Neural progenitor cell (in vitro differentiated cells): ENCODE data around the gene FER. TPM values are rescaled to one million over a fixed set of nuclear protein-coding genes. Genes with fewer than 3 reads are reported as not detected.

Source experiments
- DNase-seq: peaks from one replicate; pipeline ENCODE4 v3.0.0-alpha.2; 2016; ENCODE audit warnings: low spot score
- H2AFZ ChIP-seq: fragments of 200-600 bp; sonication (generic); replicated peaks from 2 replicates; pipeline ENCODE4 v1.6.1; 2016; ENCODE audit warnings: antibody characterized with exemption
- H3F3A ChIP-seq: fragments of 200-600 bp; sonication (generic); 2 replicates; pipeline ENCODE4 v1.6.1; 2016; ENCODE audit warnings: antibody characterized with exemption, low read depth
- H3K27ac ChIP-seq: fragments of 200-600 bp; sonication (generic); 2 replicates; pipeline ENCODE4 v1.5.1; 2016; ENCODE audit warnings: mild to moderate bottlenecking
- H3K27me3 ChIP-seq: fragments of 200-600 bp; sonication (generic); 2 replicates; pipeline ENCODE4 v1.6.1; 2016; ENCODE audit warnings: mild to moderate bottlenecking, moderate library complexity
- H3K36me3 ChIP-seq: fragments of 200-600 bp; sonication (generic); 2 replicates; pipeline ENCODE4 v1.5.1; 2016
- H3K4me1 ChIP-seq: fragments of 200-600 bp; sonication (generic); 2 replicates; pipeline ENCODE4 v1.6.1; 2016; ENCODE audit warnings: mixed run types
- H3K4me2 ChIP-seq: fragments of 200-600 bp; sonication (generic); 2 replicates; pipeline ENCODE4 v1.6.1; 2016
- H3K4me3 ChIP-seq: fragments of 200-600 bp; sonication (generic); 2 replicates; pipeline ENCODE4 v1.5.1; 2016
- H3K79me2 ChIP-seq: fragments of 200-600 bp; sonication (generic); 2 replicates; pipeline ENCODE4 v1.6.1; 2016; ENCODE audit warnings: low read depth
- H3K9ac ChIP-seq: fragments of 200-600 bp; sonication (generic); 2 replicates; pipeline ENCODE4 v1.6.1; 2016
- H3K9me3 ChIP-seq: fragments of 200-600 bp; sonication (generic); 2 replicates; pipeline ENCODE4 v1.5.1; 2016; ENCODE audit warnings: low read depth
- H4K20me1 ChIP-seq: fragments of 200-600 bp; sonication (generic); 2 replicates; pipeline ENCODE4 v1.6.1; 2016; ENCODE audit warnings: low read depth
- H3K27ac Mint-ChIP-seq: 3 replicates; pipeline ENCODE4 v1.8.0; 2021; ENCODE audit warnings: mixed read lengths
- H3K27me3 Mint-ChIP-seq: 2 replicates; pipeline ENCODE4 v1.8.0; 2022; ENCODE audit warnings: low read depth, mild to moderate bottlenecking, inconsistent platforms, moderate library complexity, mixed read lengths; ENCODE audit not compliant: insufficient read depth
- H3K36me3 Mint-ChIP-seq: 3 replicates; pipeline ENCODE4 v1.8.0; 2021; ENCODE audit warnings: mixed read lengths
- H3K4me1 Mint-ChIP-seq: 3 replicates; pipeline ENCODE4 v1.8.0; 2021; ENCODE audit warnings: mixed read lengths
- H3K4me3 Mint-ChIP-seq: 3 replicates; pipeline ENCODE4 v1.8.0; 2021; ENCODE audit warnings: mild to moderate bottlenecking, moderate library complexity, mixed read lengths
- H3K9me3 Mint-ChIP-seq: 3 replicates; pipeline ENCODE4 v1.8.0; 2020; ENCODE audit warnings: mixed read lengths
- CTCF ChIP-seq: fragments of 200-600 bp; sonication (generic); IDR thresholded peaks from 2 replicates; pipeline ENCODE4 v1.5.1; 2017; ENCODE audit warnings: antibody characterized with exemption, mild to moderate bottlenecking
- EZH2 ChIP-seq: fragments of 200-600 bp; sonication (generic); IDR thresholded peaks from 2 replicates; pipeline ENCODE4 v1.6.1; 2017; ENCODE audit warnings: antibody characterized with exemption, mild to moderate bottlenecking, moderate library complexity
- EZH2phosphoT487 ChIP-seq: fragments of 200-600 bp; sonication (generic); IDR thresholded peaks from 2 replicates; pipeline ENCODE4 v1.6.1; 2017; ENCODE audit warnings: antibody characterized with exemption
- total RNA-seq: library from RNA; depleted of rRNA; stranded (reverse); fragments of >200 nt; gene quantifications from 2 replicates; pipeline ENCODE4 v1.2.3, GENCODE V29; 2015; ENCODE audit warnings: low replicate concordance

Gene FER
- total RNA-seq, 1 donor from 2014 or later: 25.0 TPM

- Histone ChIP-seq H3K36me3 (no peaks in the 10 kb centered on the region), H2AFZ (no peak overlapping the region), H3K4me2 (no peak overlapping the region), H4K20me1 (no peaks in the 10 kb centered on the region), H3K9me3 (no peaks in the 10 kb centered on the region), H3K4me3 (no peak overlapping the region), H3K27ac (no peak overlapping the region), H3F3A (no peaks in the 10 kb centered on the region), H3K9ac (no peak overlapping the region), H3K79me2 (no peaks in the 10 kb centered on the region), H3K4me1 (no peaks in the 10 kb centered on the region), H3K27me3 (no peaks in the 10 kb centered on the region)
- TF ChIP-seq EZH2 (no peak), EZH2phosphoT487 (no peak), CTCF (no peak)
- H3K36me3 Mint-ChIP-seq: no peaks in the 10 kb centered on the region
- no peak overlapping the region for H3K4me3 Mint-ChIP-seq
- no peaks in the 10 kb centered on the region for H3K9me3 Mint-ChIP-seq
- no peak for DNase-seq
- no peaks in the 10 kb centered on the region for H3K4me1 Mint-ChIP-seq
- H3K27me3 Mint-ChIP-seq: no peaks in the 10 kb centered on the region
- H3K27ac Mint-ChIP-seq: no peak overlapping the region
Measured at GRCh38 chr5:109152565-109152964, 404.9 kb downstream of the FER start.

GRCh38 chr5:109155625-109156024, 407.9 kb downstream of the FER start:
- Histone ChIP-seq H3K27ac (no peak overlapping the region), H3K4me1 (no peaks in the 10 kb centered on the region), H3K36me3 (no peaks in the 10 kb centered on the region), H2AFZ (no peak overlapping the region), H3K79me2 (no peaks in the 10 kb centered on the region), H3F3A (no peaks in the 10 kb centered on the region), H3K4me3 (no peak overlapping the region), H3K9ac (no peak overlapping the region), H3K9me3 (no peaks in the 10 kb centered on the region), H4K20me1 (no peaks in the 10 kb centered on the region), H3K27me3 (no peaks in the 10 kb centered on the region), H3K4me2 (no peak overlapping the region)
- Mint-ChIP-seq H3K27ac (no peak overlapping the region), H3K9me3 (no peaks in the 10 kb centered on the region), H3K4me1 (no peaks in the 10 kb centered on the region), H3K36me3 (no peaks in the 10 kb centered on the region), H3K4me3 (no peak overlapping the region), H3K27me3 (no peaks in the 10 kb centered on the region)
- TF ChIP-seq CTCF: no peak
- no peak for TF ChIP-seq EZH2
- TF ChIP-seq EZH2phosphoT487: no peak
- no peak for DNase-seq

- Histone ChIP-seq H3K79me2 (no peaks in the 10 kb centered on the region), H3K36me3 (no peaks in the 10 kb centered on the region), H3K27me3 (no peaks in the 10 kb centered on the region), H3K9ac (no peak overlapping the region), H3F3A (no peaks in the 10 kb centered on the region), H3K9me3 (no peaks in the 10 kb centered on the region), H3K4me3 (no peak overlapping the region), H3K4me2 (no peak overlapping the region), H4K20me1 (no peaks in the 10 kb centered on the region), H2AFZ (no peak overlapping the region), H3K4me1 (no peaks in the 10 kb centered on the region), H3K27ac (no peak overlapping the region)
- no peaks in the 10 kb centered on the region for H3K36me3 Mint-ChIP-seq
- no peak overlapping the region for H3K4me3 Mint-ChIP-seq
- H3K27me3 Mint-ChIP-seq: no peaks in the 10 kb centered on the region
- H3K27ac Mint-ChIP-seq: no peak overlapping the region
- H3K9me3 Mint-ChIP-seq: no peaks in the 10 kb centered on the region
- H3K4me1 Mint-ChIP-seq: no peaks in the 10 kb centered on the region
- TF ChIP-seq CTCF: no peak
- no peak for DNase-seq
Measured at GRCh38 chr5:109156885-109157284, 409.2 kb downstream of the FER start.

GRCh38 chr5:109160468-109160867, 412.8 kb downstream of the FER start:
- no peaks in the 10 kb centered on the region for H3K27me3 ChIP-seq
- Mint-ChIP-seq H3K27ac (no peak overlapping the region), H3K36me3 (no peaks in the 10 kb centered on the region), H3K27me3 (no peaks in the 10 kb centered on the region), H3K9me3 (no peaks in the 10 kb centered on the region), H3K4me3 (no peak overlapping the region), H3K4me1 (no peaks in the 10 kb centered on the region)
- H2AFZ ChIP-seq: no peak overlapping the region
- no peaks in the 10 kb centered on the region for H3K9me3 ChIP-seq
- no peak overlapping the region for H3K4me3 ChIP-seq
- H3K36me3 ChIP-seq: no peaks in the 10 kb centered on the region
- H3K4me2 ChIP-seq: no peak overlapping the region
- no peaks in the 10 kb centered on the region for H4K20me1 ChIP-seq
- TF ChIP-seq EZH2: no peak
- no peaks in the 10 kb centered on the region for H3F3A ChIP-seq
- H3K79me2 ChIP-seq: no peaks in the 10 kb centered on the region
- no peaks in the 10 kb centered on the region for H3K4me1 ChIP-seq
- no peak overlapping the region for H3K9ac ChIP-seq
- no peak overlapping the region for H3K27ac ChIP-seq
- no peak for DNase-seq
